Testis (tissue), 2 donors: Measurements from ENCODE around the gene FMR1NB.

Experiments
- CTCF ChIP-seq, 3 experiments: fragments of 450-650 bp in 2 of 3; fragments of 200-600 bp in 1 of 3; sonication (generic) in 1 of 3; IDR thresholded peaks; one replicate each; pipeline ENCODE4 v1.5.1; 2016 to 2019; ENCODE audit warnings: antibody characterized with exemption in 3 of 3, mild to moderate bottlenecking in 2 of 3, moderate library complexity in 1 of 3
- POLR2A ChIP-seq: fragments of 450-650 bp; IDR thresholded peaks from one replicate; pipeline ENCODE4 v1.6.1; 2017; ENCODE audit warnings: antibody characterized with exemption, mild to moderate bottlenecking, moderate library complexity

DNA sequence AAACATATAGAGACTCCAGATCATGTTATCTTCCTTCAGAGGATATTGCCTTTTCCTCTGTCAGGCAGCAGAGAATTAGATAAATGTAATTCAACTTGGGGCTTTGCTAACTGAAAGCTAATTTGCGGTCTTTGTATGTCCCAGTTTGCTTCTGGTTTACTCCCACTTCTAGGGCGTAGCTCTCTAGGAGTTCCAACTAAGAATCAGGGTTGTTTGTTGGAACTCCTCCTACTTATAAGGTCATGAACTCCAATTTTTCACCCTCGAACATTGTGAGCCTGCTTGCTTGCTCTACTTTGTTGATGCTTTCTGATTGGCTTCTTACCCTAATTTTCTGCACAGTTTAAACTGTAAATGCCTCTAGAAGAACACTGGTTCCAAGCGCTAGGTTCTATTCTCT, 66.1 kb downstream of the FMR1NB start:
- TF ChIP-seq CTCF (IDR thresholded peaks at IDR 0.05) (no peak), POLR2A (no peak)
